Activated CD4-positive, alpha-beta T cell treated with anti-CD3 and anti-CD28 coated beads, Interleukin-10, Interleukin-2, amounts not matched to agents 100 ng/mL and 50 ng/mL, durations not matched to agents 16 hours and 8 hours (primary cell): ENCODE results near the gene MRLN.

Experiments used
- DNase-seq: peaks from one replicate; pipeline ENCODE4 v3.0.0-alpha.2; 2020

Gene MRLN

GRCh38 chr10:59702347-59702746 lies 50.9 kb downstream of the MRLN start:
- peak; percentile 64 for DNase-seq

GRCh38 chr10:59700709-59701108 lies 52.5 kb downstream of the MRLN start:
- no peak for DNase-seq

GRCh38 chr10:59698326-59698725 lies 54.9 kb downstream of the MRLN start:
- no peak for DNase-seq

- no peak for DNase-seq
Observed at GRCh38 chr10:59695637-59696036, 57.6 kb downstream of the MRLN start.

- DNase-seq = no peak
Observed at GRCh38 chr10:59694936-59695335, 58.3 kb downstream of the MRLN start.

- DNase-seq = no peak
Observed at GRCh38 chr10:59692113-59692512, 61.1 kb downstream of the MRLN start.

GRCh38 chr10:59688921-59689351 lies 64.3 kb downstream of the MRLN start:
- no peak for DNase-seq

GRCh38 chr10:59687657-59688056 lies 65.6 kb downstream of the MRLN start:
- DNase-seq = no peak
